HG03565 (cell line): ENCODE data around the gene ZNF346.

Experiments
- ATAC-seq: cut with Tn5 transposase; IDR thresholded peaks from one replicate; pipeline ENCODE4 v1.9.1; 2021; ENCODE audit warnings: mild to moderate bottlenecking, moderate library complexity; ENCODE audit not compliant: unreplicated experiment

ZNF346 gene

GRCh38 chr5:177112589-177113220 is 90.2 kb downstream of the ZNF346 start:
- ATAC-seq: no peak

- no peak for ATAC-seq
Measured at GRCh38 chr5:177113566-177114424, 91.3 kb downstream of the ZNF346 start.

DNA sequence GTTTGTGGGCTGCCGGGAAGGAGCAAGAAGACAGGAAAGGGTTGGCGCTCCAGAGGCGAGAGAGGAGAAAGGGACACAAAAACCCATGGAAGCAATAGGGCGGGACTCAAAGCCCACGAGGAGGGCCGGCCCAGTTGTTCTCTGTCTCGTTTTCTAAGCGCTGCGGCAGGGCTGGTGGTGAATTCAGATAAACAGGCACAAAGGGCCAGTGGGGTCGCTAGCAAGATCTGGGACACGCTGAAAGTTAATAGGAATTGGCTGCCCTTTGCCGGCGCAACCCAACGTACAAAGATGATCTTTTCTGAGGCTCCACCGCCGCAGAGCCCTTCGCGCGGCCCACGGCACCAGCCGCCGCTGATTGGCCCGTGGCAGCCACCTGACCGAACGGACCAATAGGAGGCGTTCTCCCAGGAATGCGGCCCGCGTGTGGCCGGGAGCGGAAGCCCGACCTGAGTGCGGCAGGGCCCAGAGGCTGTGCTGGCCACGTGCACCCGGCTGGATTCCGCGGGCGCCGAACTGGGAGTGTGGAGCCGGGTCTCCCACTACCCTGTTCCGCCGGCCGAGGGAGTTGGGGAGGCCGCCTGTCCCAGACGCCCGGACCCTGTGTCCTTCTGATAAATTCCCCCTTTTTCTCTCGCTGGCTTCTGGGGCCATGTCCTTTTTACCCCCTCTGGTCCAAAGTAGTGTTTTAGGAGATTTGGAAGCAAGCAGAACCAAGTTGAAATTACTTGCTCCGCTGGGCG is 94.3 kb downstream of the ZNF346 start:
- ATAC-seq: no peak

DNA sequence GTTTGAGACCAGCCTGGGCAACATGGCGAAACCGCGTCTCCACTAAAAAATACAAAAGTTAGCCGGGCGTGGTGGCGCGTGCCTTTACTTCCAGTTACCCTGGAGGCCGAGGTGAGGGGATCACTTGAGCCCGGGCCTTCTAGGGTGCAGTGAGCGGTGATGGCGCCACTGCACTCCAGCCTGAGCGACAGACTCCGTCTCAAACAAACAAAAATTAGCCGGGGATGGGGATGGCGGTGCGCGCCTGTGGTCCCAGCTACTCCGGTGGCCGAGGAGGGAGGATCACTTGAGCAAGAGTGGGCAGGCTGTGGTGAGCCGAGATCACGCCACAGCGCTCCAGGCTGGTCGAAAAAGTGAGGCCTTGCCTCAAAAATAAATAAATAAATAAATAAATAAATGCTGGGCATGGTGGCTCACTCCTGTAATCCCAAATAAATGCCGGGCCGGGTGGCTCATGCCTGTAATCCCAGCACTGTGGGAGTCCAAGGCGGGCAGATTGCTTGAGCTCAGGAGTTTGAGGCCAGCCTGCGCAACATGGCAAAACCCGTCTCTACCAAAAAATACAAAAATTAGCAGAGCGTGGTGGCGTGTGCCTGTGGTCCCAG is 95.0 kb downstream of the ZNF346 start:
- no peak for ATAC-seq

GRCh38 chr5:177122566-177122965 is 100.1 kb downstream of the ZNF346 start:
- no peak for ATAC-seq

DNA sequence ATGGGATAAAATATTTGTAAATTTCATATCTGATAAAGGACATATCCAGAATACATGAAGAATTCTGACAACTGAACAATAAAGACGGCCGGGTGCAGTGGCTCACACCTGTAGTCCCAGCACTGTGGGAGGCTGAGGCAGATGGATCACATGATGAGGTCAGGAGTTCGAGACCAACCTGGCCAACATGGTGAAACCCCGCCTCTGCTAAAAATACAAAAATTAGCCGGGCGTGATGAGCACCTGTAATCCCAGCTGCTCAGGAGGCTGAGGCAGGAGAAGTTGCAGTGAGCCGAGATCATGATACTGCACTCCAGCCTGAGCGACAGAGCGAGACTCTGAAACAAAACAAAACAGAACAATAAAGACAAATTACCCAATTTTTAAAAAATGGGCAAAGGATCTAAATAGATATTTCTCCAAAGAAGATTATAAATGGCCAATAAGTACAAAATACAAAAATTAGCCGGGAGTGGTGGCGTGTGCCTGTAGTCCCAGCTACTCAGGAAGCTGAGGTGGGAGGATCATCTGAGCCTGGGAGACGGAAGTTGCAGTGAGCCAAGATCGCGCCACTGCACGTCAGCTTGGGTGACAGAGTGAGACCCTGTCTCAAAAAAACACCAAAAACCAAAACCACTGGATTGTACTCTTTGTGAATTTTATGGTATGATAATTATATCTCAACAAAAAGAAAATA is 101.4 kb downstream of the ZNF346 start:
- ATAC-seq: no peak

GRCh38 chr5:177124486-177124991 is 102.0 kb downstream of the ZNF346 start:
- ATAC-seq: no peak

DNA sequence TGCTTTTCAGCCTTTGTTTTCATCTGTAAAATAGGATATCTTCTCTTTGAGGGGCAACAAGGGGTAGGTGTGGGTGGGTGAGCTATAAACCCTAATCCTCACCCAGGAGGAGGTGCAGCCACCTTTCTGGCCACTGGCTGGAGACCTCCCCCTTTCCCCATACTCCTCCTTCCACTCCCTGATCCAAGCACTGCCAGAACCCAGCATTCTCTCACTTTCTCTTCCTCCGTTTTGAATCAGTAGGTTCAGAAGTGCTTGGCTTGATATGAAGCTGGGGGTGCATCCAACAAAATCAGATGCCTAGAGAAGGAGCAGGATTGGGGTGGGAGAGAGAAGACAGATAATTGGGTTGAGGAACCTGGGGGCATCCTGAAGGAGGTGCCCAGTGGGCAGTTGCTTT is 104.3 kb downstream of the ZNF346 start:
- no peak for ATAC-seq

- ATAC-seq: no peak
Measured at GRCh38 chr5:177128551-177128981, 106.1 kb downstream of the ZNF346 start.

- ATAC-seq: no peak
Measured at GRCh38 chr5:177130211-177131018, 107.9 kb downstream of the ZNF346 start.
